CMK (cell line): ENCODE data around the gene ASCC3.
"Not testable (repeated sequence)": the region's sequence is repeated elsewhere in the genome, so short reads cannot be mapped to it uniquely, and the experiment has no call there.

Source experiments
- DNase-seq: peaks from one replicate; pipeline ENCODE4 v3.0.0-alpha.2; 2010; ENCODE audit warnings: low read depth

ASCC3 gene

GRCh38 chr6:100889351-100889750 lies 8.2 kb upstream of the ASCC3 start:
- no peak for DNase-seq

GRCh38 chr6:100886076-100886475 lies 4.9 kb upstream of the ASCC3 start:
- no peak for DNase-seq

DNA sequence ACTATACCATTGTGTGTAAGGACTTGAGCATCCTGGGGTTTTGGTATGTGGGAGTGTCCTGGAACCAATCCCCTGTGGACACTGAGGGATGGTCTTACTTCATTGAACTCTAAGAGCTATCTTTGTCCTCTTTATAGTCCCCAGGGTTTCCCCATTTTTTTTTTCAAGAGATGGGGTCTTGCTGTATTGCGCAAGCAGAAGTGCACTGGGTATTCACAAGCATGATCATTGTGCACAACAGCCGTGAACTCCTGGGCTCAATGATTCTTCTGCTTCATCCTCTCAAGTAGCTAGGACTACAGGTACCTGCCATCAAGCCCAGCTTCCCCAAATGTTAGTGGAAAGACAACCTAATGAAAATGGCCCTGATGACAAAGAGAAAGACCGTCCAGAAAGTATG lies 2.2 kb upstream of the ASCC3 start:
- no peak for DNase-seq

DNA sequence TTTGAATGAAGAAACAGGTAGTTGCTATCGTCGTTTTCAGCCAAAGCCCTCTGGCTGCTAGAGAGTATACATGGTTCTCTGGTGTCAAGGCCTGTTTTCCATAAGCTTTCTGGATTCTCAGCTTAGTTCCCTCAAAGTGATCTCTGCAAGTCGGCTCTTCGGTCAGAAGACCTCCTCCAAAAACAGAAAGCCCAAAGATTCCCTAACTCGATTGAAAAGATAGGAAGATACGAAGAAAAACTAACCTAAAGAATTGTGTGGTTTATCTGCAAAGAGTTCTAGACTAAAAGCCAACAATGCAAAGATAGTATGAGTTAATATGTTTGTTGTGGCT lies 545 bp upstream of the ASCC3 start:
- DNase-seq = no peak

- DNase-seq = no peak
Observed at GRCh38 chr6:100880149-100880852, 828 bp downstream of the ASCC3 start.

GRCh38 chr6:100879317-100879716 lies 1.8 kb downstream of the ASCC3 start:
- DNase-seq = no peak

DNA sequence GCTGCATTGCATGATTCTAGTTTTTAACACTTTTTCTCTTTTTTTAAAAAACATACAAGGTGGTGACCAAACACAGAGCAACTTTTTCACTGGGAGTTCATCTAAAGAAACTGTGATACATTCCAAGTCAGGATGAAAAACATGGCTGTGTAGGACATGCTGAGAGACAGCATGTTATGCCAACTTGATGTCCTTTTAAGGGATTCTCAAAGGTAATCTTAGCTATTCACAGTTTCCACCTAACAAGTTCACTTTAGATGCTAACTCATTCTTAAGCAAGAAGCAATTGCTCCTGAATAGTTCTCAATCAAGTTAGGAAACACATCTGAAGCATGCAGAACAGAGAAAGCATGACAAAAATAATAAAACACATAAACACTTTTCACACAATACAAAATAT lies 3.3 kb downstream of the ASCC3 start:
- no peak for DNase-seq

- no peak for DNase-seq
Observed at GRCh38 chr6:100876251-100876650, 4.9 kb downstream of the ASCC3 start.

- DNase-seq = no peak
Observed at GRCh38 chr6:100865525-100865924, 15.6 kb downstream of the ASCC3 start.

DNA sequence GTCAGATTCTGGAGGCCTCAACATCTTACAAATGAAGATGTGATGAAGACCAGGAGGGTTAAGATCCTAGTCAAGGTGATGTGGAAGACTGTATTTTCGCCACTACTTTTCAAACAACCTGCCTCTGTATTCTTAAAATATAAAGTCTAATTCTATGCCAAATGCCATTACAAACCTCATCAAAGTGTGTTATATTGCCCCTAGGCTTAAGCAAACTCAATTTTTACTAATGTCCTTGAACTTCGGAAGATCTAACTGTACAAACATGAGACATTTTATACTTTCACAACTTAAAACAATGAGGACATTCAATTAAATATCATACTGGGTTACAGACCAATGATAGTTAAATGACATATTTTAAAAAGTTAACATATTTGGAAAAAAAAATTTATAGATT lies 19.1 kb downstream of the ASCC3 start:
- DNase-seq = no peak

- DNase-seq = no peak
Observed at GRCh38 chr6:100856146-100856545, 25.0 kb downstream of the ASCC3 start.

DNA sequence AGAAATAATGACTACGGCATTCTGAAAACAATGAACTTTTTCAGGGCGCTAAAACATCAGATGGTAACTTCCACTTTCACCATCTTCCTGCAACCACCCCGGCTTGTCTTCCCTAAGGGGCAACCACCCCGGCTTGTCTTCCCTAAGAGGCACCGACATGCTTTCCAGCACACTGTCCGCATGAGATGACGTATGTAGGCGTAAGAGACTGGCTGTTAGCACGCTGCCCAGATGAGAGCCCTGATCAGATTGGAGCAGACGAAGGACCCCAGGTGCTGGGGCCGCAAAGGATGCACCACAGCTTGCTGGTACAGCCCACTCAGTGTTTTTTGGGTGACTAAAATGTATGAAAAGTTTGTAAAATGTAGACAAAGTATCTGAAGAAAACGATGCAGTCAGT lies 29.3 kb downstream of the ASCC3 start:
- no peak for DNase-seq

- DNase-seq = no peak
Observed at GRCh38 chr6:100850174-100850573, 31.0 kb downstream of the ASCC3 start.

- no peak for DNase-seq
Observed at GRCh38 chr6:100846276-100846675, 34.9 kb downstream of the ASCC3 start.

- DNase-seq = no peak
Observed at GRCh38 chr6:100845676-100846075, 35.5 kb downstream of the ASCC3 start.

DNA sequence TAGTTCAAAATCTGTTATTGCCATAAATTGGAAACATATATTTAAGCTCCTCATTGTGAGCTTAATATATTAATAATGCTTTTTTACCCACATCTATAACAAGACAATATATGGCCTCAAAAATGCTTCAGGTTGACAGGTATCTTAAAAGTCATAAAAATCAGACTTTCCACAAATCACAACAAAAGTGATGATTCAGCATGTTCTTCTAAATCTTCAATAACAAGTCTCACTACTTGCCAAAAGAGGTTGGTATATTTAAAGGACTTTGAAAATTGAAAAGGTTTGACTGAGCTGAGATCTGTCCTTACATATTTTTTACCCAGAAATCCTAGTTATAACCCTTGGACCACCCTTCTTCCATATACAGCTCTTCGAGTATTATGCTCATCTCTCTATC lies 41.7 kb downstream of the ASCC3 start:
- DNase-seq = no peak

GRCh38 chr6:100838011-100838410 lies 43.1 kb downstream of the ASCC3 start:
- DNase-seq = no peak

DNA sequence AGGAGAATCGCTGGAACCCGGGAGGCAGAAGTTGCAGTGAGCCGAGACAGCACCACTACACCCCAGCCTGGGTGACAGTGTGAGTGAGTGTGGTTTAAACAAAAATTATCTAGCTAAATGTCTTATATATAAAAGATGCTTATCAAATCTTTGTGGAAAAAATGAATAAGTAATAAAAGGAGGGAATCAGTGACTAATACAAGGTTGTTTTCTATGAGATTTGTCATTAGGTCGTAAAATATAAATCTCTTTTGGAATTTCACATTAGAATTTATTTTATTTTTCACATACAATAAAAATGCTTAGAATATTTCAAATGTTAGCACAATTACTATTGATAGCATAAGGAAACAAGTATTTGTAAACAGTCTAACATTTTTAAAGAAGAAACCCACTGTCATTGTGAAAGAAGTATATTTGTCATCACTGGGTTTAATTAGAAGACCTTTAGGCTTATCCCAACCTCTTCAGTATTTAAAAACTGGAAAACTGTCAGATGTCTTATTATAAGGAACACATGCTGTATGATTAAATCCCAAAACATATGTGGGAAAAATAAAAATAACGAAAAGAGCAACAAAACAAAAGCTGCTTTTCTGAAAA lies 47.1 kb downstream of the ASCC3 start:
- no peak for DNase-seq

DNA sequence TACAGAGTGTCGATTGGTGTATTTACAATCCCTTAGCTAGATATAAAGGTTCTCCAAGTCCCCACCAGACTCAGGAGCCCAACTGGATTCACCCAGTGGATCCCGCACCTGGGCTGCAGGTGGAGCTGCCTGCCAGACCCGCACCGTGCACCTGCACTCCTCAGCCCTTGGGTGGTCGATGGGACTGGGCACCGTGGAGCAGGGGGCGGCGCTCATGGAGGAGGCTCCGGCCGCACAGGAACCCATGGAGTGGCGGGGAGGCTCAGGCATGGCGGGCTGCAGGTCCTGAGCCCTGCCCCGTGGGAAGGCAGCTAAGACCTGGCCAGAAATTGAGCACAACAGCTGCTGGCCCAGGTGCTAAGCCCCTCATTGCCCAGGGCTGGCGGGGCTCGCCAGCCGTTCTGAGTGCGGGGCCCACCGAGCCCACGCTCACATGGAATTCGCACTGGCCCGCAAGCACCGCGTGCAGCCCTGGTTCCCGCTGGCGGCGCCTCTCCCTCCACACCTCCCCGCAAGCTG lies 52.0 kb downstream of the ASCC3 start:
- not testable (repeated sequence) for DNase-seq

GRCh38 chr6:100823041-100823440 lies 58.1 kb downstream of the ASCC3 start:
- no peak for DNase-seq

DNA sequence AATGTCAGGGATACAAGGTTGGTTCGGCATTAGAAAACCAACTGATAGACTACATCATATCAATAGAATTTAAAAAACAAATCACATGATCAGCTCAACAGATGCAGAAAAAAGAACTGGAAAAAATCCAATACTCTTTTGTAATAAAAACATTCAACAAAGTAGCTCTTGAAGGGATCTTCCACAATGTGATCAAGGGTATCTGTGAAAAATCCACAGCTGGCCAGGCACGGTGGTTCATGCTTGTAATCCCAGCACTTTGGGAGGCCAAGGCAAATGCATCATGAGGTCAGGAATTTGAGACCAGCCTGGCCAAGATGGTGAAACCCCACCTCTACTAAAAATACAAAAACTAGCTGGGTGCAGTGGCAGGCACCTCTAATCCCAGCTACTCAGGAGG lies 63.1 kb downstream of the ASCC3 start:
- DNase-seq = no peak

- no peak for DNase-seq
Observed at GRCh38 chr6:100810015-100810414, 71.1 kb downstream of the ASCC3 start.

DNA sequence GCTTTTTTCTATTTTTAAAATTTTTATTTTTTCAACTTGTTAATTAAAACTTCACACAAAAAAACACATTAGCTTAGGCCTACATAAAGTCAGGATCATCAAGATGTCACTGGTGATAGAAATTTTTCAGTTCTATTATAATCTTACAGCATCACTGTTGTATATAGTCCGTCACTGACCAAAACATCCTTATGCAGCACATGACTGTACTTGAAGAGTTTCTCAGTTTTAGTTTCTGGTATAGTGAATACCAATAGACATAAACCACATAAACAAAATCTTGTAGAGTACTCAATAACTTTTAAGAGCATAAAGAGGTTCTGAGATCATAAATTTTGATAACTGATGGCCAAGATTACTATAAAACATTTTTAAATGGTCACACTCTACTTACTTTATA lies 71.8 kb downstream of the ASCC3 start:
- DNase-seq = no peak

DNA sequence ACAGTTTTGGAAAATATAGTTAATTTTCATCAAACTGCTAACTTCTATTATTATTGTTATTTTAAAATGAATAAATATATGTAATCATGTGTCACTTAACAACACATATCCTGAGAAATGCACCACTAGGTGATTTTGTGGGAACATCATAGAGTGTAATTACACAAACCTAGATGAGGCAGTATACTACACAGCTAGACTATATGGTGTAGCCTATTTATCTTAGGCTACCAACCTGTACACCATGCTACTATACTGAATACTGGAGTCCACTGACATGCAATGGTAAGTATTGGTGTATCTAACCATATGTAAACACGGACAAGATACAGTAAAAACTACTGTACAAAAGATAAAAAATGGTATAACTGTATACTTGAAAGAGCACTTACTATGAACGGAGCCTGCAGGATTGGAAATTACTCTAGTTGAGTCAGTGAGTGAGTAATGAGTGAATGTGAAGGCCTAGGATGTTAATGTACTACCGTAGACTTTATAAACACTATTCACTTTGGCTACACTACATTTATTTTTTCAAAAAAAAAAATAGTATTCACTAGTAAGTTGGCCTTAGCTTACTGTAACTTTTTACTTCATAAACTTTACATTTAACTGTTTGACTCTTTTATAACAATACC lies 72.4 kb downstream of the ASCC3 start:
- DNase-seq = no peak
